ELF-1 (cell line): Measurements from ENCODE around the gene ADGRL2.

Experiments used
- DNase-seq: peaks from one replicate; pipeline ENCODE4 v3.0.0-alpha.2; 2016; ENCODE audit warnings: low read depth, low spot score

Gene ADGRL2

DNA sequence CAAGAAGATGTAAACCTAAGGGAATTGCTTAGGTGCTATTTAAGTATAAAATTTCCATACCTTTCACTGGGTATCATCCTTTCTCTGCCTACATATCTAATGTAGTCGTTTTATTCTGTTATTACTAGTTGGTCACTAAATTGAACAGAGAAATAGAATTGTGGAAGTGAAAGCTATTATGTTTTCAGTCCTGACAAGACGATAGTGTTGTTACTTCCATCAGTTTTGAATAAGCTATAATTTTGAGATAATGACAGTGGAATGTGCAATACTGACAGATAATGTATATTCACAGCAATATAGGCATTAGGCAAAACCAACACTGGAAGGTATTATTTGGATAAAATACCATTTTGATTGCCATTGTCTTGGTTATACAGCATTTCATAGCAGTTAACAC is 181.8 kb downstream of the ADGRL2 start:
- DNase-seq = no peak

DNA sequence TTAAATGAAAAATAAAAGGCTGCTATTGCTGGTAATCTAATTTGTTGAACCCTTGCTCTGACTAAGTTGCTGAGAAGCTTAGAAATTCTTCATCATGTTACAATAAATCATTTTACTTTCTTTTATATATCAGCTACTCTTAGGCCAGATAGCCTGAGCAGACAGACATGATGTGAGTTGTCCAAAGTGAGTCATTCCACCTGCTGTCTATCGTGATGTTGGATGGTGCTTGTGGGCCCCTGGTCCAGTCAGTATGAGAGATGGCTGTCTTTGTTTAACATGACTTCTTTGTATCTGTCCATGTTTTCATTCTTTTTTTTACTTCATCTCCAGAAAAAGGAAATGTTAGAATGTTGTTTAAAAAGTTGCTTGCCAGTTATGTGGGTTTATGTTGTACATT is 188.8 kb downstream of the ADGRL2 start:
- DNase-seq = no peak

DNA sequence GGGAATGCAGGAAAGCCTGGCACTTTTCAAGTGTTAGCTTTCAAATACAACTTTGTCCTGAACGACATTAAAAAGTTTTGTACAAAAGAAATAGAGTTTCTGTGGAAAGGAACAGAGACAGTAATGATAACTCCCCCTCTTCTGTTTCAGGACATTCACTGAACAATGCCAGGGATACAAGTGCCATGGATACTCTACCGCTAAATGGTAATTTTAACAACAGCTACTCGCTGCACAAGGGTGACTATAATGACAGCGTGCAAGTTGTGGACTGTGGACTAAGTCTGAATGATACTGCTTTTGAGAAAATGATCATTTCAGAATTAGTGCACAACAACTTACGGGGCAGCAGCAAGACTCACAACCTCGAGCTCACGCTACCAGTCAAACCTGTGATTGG is 189.5 kb downstream of the ADGRL2 start:
- DNase-seq = no peak

DNA sequence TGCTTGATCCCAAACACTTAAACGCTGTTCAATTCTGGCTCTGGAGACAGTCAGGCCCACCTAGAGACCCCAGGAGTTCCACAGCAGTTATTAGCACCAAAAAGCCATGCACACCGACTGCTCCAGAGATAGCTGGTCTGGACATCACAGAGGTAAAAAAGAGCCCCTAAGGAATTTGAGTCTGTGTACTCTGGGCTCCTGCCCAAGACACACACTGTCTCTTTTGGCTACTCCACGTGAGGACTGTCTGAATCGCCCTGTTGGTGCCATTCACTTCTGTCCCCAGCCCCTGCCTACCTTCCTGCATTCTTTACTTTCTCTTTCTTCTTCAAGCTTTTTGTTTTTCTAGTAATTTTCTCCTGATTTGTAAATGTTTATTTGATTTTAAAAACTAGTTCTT is 197.4 kb downstream of the ADGRL2 start:
- DNase-seq = peak; percentile 18

DNA sequence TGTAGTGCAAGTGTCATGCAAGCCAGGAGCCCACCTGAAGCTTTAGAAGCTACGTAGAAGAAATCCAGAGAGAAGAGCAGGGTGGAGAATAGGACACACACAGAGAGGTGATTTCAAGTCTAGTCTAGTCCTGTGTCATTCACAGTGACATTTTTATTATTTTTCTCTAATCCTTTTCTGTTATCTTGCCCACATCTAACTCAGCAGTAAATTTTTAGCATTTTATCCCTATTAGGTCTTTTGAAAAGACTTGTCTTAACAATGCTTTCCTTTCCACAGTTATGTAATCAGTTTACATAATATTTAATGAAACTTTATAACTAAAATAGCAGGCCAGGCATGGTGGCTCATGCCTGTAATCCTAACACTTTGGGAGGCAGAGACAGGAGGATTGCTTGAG is 198.6 kb downstream of the ADGRL2 start:
- no peak for DNase-seq

DNA sequence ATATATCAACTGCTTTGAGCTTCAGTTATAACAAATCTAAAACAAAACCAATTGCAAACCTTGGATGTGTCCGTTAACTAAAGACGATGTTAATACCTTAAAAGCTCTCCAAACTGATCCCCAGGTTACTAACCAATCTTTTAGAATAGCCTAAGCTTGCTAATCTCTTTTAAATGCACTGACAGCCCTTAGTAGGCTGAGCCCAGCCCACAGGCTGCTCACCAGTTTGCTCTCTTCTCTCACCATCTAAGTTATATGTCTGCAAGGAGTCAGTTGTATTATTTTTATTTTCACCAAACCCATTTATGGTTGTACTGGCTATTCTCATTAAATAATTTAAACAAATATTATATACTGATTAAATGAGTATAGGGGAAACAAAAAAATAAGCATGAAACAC is 199.5 kb downstream of the ADGRL2 start:
- no peak for DNase-seq

DNA sequence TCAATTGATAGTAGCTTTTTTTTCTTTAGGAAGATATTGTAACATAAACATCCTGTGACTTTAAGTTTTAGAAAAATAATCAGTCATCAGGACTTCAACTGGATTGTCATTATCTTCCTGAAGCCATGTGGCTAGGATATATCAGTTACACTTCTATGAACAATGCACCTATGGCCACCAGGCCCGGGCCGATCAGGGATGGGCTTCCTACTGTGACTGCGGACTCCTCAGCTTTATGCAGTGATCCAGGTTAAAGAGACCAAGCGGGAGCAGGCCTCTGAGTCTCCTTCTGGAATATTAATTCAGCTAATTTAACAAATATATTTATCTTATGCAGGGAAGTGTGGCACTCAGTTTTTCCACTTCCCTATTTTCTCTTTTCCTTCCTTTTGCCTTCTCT is 200.6 kb downstream of the ADGRL2 start:
- no peak for DNase-seq

DNA sequence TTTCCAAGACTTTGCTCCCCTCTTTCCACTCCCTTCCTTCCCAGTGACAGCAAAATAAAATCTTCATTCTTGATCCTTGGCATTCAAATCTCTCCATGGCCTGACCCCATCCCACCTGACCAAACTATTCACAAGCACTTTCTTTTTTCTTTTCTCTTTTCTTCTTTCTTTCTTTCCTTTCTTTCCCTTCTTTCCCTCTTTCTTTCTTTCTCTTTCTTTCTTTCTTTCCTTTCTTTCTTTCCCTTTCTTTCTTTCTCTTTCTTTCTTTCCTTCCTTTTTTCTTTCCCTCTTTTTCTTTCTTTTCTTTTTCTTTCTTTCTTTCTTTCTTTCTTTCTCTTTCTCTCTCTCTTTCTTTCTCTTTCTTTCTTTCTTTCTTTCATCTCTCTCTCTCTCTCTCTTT is 207.1 kb downstream of the ADGRL2 start:
- DNase-seq = no peak

DNA sequence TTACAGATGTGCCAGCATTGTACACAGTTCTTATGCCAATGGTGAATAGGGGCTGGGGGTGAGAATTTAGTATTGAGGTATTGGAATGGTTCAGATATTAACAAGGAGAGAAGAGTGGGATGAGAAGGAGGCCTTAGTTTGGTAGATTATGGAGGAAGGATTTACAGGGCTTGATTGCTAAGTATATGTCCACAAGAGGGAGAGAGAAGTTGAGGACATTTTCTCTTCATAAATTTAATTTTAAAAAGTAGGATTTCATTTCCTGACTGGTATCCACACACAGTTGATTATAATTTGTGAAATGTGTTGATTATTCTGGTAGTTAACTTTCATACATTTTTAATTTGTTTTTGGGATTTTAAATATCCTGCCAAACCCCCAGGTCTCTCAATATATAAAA is 213.0 kb downstream of the ADGRL2 start:
- DNase-seq = no peak

DNA sequence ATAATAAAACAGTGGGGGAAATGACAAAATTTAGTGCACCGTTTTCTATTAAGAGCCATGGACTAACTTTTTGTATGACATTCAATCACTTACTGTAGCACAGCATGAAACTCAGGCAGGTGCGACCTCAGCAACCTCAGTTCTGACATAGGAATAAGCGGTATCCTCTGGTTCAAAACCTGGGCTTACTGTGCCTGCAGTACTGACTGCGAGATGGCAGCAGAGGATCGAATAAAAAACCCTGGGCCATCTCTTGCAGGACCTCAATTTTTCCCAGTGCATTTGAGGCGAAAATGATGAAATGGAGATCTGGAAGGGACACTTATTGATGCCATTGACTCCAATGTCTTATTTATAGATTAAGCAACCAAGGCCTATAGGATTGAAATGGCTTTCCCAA is 214.7 kb downstream of the ADGRL2 start:
- DNase-seq = no peak

DNA sequence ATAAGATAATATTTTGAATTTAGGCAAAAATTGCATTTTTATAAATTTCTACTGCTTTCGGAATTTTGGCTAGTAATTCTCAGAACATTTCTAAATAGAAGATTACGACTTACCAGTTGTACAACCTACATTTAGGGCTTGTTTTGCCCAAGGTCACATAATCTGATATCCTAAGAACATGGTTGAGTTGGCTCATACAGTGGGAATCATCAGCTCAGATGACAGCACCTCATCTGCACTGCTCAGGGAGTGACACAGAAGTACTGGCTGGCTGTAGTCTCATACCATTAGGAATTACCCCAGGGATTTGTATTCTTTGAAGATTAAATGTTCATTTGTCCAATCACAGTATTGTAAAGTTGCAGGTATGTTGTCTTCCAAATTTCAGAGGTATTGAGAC is 217.6 kb downstream of the ADGRL2 start:
- DNase-seq = no peak

DNA sequence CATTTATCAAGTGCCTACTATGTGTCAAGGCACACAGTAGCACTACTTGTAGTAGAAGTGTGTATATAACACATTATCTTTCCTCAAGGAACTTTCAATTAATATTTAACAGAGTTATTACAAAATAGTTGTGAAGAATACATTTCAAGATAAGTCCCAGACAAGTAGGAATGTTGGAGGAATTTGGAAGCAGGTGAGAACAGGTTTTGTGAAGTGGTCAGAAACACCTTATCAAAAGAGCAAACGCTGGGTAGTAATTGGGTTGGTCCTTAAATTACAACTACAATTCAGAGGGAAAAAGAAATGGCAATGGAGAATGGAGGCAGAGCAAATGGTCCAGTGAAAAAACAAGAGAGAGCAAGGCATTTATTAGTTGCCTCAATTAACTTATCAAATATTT is 218.8 kb downstream of the ADGRL2 start:
- no peak for DNase-seq

DNA sequence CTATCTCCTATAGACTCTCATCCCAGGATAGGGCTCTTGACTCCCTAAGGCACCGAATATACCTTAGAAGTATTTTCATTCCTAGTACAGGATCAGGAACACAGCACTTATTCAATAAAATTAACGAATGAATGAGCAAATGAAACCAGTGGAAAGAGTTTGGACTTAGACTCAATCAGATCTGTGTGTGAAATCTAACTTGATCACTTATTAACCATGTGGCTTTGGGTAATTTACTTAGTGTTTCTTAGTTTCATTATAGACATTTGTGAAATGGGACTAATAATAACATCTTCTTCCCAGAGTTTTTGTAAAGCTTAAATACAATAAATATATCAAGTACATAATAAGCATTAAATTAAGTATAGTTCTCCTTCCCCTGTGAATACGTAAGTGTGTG is 230.1 kb downstream of the ADGRL2 start:
- DNase-seq = no peak

DNA sequence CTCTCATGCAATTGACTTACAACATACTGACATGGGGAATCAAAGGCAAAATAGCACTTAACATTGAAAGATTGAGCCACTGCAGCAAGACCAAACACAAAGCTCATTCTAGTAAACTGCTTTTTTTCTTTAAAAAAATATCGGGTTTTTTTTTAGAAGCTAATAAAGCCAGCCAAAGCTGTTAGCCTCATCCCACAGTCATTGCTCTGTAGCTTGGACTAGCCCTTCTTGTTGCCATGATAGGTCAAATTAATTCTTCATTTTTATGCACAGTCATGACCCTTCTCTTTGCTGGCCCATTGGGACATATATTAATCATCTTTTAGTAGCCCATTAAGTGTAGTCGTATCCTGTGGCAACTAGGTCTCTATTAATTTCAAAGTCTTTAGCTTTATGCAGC is 231.3 kb downstream of the ADGRL2 start:
- DNase-seq = no peak

DNA sequence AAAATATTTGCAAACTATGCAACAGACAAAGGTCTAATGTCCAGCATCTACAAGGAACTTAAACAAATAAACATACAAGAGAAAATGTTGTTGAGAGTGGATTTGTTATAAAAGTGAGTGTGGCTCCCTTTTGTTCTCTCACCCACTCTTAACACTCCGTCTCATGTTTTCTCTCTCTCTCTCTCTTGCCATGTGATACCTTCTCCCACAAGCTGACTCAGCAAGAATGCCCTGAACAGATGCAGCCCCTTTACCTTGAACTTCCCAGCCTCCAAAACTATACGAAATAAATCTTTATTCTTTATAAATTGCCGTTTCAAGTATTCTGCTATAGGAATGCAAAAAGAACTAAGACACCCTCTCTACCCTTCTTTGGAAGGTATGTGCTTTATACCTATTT is 234.1 kb downstream of the ADGRL2 start:
- DNase-seq = no peak
